IPS DF 4.7 (cell line): ENCODE data around the gene CPNE8.
"Not testable (repeated sequence)": the region's sequence is repeated elsewhere in the genome, so short reads cannot be mapped to it uniquely, and the experiment has no call there.

Source experiments
- DNase-seq: peaks from one replicate; pipeline ENCODE4 v3.0.0-alpha.2; 2013; ENCODE audit warnings: low spot score; ENCODE audit errors: extremely low read depth

CPNE8 gene

DNA sequence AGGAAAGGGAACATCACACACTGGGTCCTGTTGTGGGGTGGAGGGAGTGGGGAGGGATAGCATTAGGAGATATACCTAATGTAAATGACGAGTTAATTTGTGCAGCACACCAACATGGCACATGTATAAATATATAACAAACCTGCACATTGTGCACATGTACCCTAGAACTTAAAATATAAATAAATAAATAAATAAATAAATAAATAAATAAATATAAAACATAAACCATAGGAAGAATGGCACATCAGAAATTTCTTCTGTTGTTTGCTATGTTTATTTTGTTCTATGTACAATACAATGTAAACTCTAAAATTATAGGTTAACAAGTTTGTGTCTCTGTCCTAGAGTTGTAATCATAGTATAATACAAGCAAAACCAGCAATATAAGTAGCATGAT, 162.9 kb downstream of the CPNE8 start:
- not testable (repeated sequence) for DNase-seq

DNA sequence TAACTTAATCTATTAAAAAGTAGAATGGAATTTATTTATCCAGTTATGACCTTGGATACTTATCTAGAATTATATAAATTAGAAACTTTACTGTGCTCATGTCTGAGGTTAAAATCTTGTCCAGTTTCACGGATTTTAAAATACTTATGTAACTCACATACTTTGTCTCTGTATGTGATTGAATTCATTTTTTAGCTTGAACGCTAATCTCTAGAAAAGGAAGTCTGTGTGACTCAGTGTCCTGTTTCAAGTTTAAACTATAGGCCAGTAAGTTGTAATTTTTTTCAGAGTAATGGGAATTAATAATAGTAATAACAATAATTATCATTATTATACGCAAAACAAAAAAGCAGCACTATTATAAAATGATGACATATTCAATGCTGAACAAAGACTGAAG, 168.6 kb downstream of the CPNE8 start:
- DNase-seq: no peak

DNA sequence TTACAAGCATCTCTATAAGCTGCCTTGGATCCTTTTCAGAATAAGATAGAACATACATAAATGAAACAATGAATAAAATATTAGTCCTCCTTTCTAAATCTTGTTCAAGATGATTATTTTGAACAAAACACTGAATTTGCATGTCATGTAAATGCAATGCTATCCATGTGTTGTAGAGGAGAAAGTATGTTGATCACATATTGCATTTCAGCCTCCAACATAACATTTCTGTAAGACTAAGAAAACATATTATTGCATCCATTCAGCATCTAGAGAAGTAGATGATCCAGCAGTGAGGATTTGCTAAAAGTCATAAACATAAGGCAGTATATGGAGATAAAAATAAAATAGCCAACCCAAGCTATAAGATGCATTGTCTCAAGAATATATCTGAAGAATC, 172.6 kb downstream of the CPNE8 start:
- no peak for DNase-seq

DNA sequence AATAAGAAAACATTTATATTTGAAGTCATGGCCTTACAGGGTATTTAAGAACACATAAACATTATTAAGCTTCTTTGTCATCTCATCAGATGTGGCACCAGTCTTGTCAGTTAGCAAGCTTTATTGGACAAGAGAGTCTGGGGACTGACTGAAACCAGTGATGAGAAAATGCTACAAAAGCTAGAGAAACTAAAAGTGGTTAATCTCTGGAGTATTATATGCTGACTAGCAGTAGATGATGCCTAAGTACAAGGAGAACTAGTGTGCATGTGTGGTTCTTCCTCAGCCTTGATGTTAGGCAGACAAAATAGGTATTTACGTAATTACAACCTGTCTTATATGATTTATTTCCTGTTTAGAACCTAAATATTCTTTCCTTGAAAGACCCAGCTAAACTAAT, 176.5 kb downstream of the CPNE8 start:
- no peak for DNase-seq

DNA sequence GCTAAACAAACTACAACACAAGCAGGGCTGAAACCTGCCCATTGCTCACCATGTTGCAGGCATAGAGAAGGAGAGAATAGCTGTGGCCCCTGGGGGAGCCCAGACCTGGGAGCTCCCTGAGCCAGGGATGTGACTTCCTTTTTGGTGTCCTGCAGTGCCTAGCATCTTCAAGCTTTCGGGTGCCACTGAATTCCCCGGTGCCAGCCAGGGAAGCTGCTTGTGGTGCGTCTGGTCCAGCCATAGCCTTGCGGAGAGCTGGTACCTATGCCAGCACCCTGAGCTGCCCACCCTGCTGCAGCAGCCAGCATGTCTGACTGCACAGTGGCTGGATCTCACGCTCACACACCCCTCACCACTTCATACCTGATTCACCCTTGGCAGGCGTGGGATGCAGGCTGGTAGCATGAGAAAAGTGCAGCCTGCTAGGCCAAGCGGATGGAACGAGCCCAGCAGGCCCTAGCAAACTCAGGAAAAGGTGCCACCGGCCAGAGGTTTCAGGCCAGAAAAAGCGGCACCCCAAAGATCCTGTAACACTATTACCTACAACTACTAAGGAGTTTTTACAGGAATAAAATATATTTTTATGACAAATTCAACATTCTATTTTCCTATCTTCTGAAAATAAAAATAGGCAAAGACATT, 183.7 kb downstream of the CPNE8 start:
- DNase-seq: no peak

DNA sequence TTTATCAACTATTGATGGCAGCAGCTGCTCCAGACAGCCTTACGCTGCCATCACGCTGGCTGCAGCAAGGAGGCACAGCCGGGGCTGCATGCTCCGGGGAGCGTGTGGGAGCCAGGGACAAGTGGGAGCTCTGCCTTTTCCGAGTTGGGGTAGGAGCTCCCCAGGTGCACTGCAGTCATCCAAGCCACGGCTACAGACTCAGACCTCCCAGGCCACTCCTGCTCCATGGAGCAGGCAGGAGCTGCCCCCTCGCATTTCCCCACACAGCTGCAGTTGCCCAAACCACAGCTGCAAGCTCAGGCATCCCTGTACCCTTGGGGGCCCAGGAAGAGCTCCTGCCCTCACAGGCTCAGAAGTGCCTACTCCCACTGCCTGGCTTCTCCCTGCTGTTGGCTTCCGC, 184.7 kb downstream of the CPNE8 start:
- no peak for DNase-seq

DNA sequence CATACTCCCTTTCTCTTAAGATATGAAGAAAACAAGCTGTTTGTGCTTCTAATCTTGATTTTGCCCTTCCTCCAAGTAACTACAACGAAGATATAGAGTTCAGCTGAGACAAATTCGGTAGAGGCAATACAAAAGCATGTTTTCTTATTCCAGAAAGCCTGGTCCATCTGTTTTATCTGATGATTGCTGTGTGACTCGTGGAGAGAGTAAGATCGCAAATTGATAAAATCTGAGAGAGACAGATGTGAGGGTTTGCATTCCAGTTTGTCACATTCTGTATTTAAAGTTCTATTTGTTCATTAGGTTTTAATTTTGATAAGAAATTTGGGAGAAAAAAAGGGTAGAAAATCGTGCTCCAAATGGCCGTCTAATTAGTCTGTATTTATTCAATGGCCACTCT, 192.1 kb downstream of the CPNE8 start:
- no peak for DNase-seq

DNA sequence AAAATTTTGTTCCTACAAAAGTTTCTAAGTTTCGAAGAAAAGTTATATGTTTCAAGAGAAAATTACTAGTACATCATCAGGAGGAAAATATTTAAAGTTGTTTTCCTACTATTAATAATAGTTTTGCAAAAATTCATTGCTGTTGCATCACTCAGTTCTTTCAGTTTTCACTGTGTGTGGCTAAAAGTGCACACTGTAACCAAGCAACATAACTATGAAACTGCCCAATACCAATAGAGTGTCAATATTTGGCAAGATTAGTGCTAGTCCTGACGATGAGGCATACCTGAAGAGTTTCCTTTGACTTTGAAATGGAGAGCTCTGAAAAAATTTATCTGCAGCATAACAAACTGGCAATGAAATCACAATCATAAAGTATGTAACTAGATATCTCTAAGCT, 194.3 kb downstream of the CPNE8 start:
- DNase-seq: no peak

DNA sequence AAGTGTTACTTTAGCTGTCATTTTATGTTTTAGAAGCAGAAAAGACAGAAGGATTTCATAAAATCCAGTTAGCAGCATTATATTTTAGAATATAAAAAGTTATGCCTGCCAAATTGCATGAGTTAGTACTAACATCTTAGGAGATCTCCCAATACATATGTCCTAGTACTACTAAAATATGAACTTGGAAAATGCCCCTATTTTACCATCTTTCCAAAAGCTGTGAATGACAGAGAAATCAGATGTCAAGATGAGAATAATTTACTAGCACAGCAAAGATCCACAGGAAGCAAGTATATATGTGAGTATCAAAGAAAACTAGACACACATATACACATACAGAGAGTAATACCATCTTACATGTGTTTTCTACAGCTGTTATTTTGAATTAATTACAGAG, 196.9 kb downstream of the CPNE8 start:
- DNase-seq: no peak

DNA sequence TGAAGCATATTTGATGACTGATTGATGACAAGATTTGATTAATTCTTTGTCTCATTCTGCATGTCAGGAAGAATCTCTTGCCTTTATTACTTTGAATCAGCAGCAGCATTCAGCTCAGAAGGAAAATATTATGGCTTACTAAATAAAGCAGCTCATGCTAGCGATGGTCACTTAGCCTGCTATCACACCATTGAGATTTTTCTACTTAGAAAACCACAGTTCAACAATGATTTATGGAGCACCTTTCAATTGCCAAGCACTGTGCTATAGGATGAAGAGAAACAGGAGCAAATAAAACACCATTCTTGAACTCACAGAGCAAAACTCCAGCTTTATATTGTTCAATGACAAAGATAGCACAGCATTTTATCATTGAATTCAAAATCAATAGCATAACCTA, 197.7 kb downstream of the CPNE8 start:
- DNase-seq: no peak

DNA sequence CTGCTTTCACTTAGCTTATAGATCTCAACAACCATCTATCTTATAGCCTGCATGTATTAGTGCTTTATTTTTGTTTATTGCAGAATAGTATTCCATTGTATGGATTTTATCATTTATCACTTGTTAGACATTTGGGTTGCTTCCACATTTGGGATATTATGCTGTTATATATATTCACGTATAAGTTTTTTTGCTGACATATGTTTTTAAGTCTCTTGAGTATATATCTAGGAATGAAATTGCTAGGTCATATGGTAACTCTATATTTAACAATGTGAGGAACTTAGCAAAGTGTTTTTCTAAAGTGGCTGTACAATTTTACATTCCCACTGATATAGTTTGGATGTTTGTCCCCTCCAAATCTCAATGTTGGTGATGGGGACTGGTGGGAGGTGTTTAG, 208.1 kb downstream of the CPNE8 start:
- no peak for DNase-seq

DNA sequence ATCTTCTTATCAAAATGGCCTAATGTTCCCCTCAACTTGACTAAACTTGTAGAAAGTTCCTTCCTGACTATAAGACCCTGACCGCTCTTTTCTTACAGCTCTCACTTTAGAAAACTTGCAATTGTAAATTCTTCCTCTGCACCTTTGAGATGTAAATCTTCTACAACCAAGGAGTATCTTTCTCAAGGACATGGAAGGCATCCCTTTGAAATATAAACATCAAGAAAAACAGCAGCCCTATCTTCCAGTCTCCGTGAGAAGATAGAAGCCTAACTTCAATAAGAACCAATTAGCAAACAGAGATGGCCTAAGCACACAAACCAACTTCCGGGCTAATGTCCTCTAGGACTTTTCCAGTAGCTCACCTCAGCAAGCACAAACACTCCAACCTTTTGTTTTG, 210.3 kb downstream of the CPNE8 start:
- DNase-seq: no peak

DNA sequence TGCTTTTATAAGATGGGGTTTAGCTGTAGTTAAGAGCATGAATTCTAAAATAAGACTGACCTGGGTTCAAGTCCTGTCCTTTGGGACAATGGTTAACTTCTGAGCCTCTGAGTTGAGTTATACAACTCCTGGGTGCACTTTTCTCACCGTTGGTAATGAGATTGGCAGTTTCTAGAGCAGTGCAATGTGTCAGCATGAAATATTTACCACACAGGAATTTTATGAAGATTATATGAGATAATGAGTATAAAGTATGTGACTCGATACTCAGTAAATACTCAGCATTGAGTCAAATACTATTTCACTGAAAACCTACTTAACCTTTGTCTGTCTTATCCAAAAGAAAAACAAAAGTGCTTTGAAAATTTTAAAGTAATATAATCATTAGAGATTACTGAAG, 214.2 kb downstream of the CPNE8 start:
- DNase-seq: no peak

DNA sequence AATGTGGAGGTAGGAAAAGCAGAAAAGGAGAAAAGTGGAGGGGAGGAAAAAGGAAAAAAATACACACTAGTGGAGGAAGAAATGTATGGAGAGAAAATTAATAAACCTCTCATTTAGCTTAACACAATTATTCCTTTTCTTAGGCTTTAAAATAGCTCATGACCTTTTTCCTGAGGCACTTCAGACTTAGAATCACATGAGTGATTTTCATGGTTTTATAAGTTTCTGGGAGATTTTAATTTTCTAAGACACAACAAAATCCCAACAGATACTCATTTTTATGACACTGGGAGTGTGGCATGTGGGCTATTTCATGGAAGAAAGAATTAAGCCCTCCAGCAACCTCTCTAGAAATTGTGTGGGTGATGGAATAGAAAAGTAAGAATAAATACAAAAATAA, 214.7 kb downstream of the CPNE8 start:
- DNase-seq: no peak

DNA sequence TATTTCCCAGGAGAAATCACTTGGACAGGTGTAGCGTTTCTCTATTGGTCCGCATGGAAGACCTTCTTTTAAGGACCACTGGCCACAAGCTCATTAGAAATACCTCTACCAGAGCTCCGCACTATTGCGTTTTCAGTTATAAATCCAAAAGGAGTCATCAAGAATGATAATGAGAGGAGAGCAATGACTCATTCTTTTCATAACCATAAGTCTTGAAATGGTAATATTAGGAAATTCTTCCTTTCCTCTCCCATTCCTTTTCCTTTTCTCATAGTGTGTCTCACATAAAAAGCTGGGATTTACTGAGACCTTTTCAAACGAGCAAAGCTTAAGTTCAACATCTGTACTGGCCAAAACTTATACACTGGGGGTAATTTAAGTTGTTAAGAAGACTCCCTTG, 215.7 kb downstream of the CPNE8 start:
- no peak for DNase-seq

DNA sequence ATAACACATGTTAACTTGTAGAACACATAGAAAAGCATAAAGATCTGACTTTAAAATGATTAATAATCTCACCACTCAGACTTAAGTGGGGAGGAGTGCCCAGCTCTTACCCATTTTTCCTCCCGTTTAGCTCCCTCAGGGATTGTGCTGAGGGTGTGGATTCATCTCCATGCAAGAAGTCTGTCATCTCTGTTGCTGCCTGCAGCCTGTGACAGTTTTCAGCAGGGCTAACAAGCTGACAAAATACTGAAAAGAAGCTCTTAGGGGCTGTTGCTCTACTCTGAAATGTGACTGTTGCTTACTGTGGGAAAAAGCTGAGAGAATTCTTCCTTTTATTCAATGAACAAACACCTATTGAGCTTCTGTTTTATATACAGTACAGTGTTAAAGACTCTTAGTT, 216.2 kb downstream of the CPNE8 start:
- no peak for DNase-seq

DNA sequence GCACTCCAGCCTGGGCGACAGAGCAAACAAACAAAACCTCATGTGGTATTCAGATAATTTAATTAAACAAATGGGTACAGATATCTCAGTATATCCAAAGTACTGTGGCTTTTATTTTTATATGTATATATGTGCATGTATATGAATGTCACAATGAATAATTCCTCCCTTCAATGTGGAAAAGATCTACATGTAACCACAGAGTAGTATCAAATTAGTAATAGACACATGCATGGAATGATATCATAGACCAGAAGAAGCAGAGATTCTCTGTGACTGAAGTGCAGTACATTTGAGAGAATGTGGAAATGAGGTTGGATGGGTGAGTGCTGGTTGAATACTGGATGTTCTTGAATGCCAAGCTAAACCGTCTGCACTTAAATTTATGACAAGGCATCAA, 222.9 kb downstream of the CPNE8 start:
- no peak for DNase-seq

DNA sequence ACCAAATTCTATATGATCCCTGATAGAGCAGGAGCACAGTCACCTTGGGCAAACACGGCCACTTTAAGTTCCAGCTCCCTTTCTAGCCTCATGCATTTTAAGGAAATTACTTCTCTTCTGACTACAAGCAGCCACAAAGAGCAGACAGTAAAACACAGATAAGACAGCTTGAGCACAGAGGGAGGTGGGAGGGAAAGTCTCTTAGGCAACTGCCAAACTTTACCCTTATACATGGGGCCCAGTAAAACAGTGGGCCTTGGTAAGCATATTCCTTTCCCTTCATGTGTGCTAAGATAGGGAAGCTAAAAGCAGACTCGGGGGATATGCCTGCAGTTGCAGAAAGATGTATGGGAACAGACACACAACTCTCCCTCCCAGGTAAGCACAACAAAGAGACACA, 235.9 kb downstream of the CPNE8 start:
- no peak for DNase-seq

DNA sequence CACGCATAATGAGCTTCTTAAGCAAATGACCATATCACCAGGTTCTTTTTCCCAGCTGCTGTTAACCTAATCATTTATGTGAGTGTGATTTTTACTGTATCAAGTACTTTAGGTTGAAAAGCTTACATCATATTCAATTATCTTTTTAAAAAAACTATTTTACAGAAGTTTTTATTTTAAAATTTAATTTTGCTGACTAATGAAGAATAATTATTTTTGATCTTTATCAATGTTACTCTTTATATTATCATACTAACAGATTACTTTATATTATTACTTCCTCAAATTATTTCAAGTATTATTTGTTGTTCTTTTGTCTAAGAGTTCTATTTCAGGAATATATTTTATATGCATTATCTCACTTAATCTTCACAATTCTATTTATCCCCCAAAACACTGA, 236.3 kb downstream of the CPNE8 start:
- DNase-seq: no peak

DNA sequence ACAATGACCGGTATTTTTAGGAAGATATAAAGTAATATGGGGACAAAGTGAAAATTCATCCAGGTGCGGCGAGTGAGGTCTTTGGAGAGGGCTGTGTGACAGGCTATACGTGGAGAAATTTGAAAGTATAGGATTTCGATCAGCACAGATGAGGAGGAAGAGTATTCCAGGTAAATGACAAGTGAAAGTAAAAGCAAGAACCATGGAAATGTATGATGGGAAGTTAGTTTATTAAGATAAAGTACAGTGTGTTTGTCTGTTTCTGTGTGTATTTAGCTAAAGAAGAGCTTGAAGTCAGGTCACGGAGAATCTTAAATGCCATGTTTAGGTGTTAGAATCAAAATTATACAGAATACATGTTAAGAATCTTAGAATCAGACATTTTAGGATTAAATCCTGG, 239.0 kb downstream of the CPNE8 start:
- no peak for DNase-seq

DNA sequence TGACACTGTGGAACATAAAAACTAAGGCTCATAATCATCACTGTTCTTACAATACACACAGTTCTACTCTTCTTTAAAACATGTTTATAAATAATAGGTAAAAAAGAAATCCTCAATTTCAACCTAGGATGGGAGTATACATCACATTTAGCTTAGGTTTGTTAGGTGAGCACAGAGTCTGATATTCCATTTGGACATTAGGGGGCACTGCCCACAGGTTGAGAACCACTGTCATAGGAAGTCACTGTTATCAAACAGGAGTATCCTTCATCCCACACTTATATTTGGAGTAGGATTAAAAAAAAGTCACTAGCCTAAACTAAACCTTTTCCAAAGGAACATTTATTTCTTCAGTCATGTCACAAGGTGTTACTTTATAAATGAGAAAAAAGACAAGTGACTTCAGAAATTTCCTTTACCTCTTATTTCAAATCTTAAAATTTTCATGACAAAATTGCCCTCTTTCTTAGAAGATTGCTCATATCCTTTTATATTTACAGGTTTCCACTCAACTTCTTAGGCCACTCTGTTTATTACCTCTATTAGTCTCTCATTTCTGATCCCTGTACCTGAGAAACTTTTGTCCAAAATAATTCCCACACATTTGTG, 240.6 kb downstream of the CPNE8 start:
- DNase-seq: no peak

DNA sequence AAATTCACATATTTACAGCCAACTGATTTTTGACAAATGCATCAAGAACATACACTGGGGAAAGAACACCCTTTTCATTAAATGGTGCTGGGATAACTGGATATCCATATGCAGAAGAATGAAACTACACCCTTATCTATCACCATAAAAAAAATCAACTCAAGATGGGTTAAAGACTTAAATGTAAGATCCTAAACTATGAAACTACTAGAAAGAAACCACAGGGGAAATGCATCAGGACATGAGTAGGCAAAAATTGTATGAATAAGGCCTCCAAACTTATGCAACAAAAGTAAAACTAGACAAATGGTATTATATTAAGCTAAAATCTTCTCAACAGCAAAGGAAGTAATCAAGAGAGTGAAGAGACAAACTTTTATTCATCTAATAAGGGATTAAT, 242.6 kb downstream of the CPNE8 start:
- no peak for DNase-seq

DNA sequence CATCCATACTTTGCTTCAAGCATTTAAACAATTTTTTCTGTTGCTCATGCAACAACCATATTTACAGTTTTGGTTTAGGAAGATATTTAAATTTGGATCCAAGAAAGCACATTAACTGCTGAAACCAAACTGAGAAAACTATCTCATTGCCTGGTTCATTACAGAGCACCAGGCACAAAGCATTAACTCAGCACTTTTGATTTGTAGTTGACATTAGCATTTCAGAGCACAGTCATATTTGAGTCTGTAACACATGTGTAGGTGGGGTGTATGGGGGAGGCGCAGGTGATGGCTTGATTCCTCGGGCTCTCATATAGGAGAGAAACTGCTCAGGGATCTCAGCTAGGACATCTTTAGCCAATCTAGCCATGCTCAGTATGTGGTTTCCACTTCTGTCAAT, 251.7 kb downstream of the CPNE8 start:
- no peak for DNase-seq

DNA sequence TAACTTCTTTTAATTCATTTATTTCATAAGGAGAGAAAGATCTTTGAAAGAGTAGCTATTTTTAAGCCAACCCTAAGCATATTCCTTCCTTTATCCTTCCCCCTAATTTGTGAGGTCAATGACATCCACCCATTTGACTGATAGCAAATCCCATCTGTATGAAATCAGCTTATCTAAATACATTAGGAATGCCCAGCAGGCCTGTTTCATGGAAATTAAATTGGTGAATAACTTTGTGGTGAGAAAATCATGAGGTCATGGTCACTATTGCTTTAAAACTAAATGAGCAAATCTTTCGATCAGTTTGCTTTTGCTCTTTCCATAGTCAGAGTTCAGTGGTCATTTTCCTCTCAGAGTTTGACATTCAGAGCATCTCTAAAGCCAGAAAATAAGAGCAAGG, 256.6 kb downstream of the CPNE8 start:
- no peak for DNase-seq
